ENCODE measurements around the gene KANSL2.

DNA sequence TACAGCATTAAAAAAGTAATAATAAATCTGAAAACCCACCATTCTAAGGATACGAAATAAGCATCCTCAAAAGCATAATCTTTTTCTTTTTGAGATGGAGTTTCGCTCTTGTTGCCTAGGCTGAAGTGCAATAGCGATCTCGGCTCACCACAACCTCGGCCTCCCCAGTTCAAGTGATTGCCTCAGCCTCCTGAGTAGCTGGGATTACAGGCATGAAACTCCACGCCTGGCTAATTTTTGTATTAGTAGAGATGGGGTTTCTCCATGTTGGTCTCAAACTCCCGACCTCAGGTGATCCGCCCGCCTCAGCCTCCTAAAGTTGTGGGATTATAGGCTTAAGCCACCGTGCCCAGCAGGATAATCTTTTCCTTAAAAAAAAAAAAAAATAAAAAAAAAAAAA, 30.2 kb upstream of the KANSL2 start:
- TF ChIP-seq, protein P1, sequence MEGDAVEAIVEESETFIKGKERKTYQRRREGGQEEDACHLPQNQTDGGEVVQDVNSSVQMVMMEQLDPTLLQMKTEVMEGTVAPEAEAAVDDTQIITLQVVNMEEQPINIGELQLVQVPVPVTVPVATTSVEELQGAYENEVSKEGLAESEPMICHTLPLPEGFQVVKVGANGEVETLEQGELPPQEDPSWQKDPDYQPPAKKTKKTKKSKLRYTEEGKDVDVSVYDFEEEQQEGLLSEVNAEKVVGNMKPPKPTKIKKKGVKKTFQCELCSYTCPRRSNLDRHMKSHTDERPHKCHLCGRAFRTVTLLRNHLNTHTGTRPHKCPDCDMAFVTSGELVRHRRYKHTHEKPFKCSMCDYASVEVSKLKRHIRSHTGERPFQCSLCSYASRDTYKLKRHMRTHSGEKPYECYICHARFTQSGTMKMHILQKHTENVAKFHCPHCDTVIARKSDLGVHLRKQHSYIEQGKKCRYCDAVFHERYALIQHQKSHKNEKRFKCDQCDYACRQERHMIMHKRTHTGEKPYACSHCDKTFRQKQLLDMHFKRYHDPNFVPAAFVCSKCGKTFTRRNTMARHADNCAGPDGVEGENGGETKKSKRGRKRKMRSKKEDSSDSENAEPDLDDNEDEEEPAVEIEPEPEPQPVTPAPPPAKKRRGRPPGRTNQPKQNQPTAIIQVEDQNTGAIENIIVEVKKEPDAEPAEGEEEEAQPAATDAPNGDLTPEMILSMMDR (IDR thresholded peaks at IDR 0.05; ENCODE audit: low read depth, low read length, poor library complexity, severe bottlenecking), result no peak
- TF ChIP-seq EZH2phosphoT487 (IDR thresholded peaks at IDR 0.05; ENCODE audit: borderline replicate concordance, low read length), result no peak
